Measurements from ENCODE around the gene KMT2B.

- TF ChIP-seq POLR2A (IDR thresholded peaks at IDR 0.05) (no peak), CTCF (IDR thresholded peaks at IDR 0.05) (no peak)
Measured at GRCh38 chr19:35717665-35718344, at the start of gene KMT2B.

Measured in lower leg skin (tissue), 3 donors.